ENCODE results near the gene CAPN2.

The CAPN2 gene

GRCh38 chr1:223714849-223715603, 2.7 kb downstream of the CAPN2 start:
- peak; percentile 93 for DNase-seq (ENCODE audit: insufficient read length, low spot score)

GRCh38 chr1:223715604-223716172, 3.3 kb downstream of the CAPN2 start:
- DNase-seq (ENCODE audit: insufficient read length, low spot score) = no peak
- FAIRE-seq = no peak

More at GRCh38 chr1:223714849-223715603, 2.7 kb downstream of the CAPN2 start:
- peak; percentile 90 for FAIRE-seq

- DNase-seq (ENCODE audit: insufficient read length, low spot score) (no peak), FAIRE-seq (no peak)
These were observed 4.0 kb downstream of the CAPN2 start for GRCh38 chr1:223716302-223716862.

GRCh38 chr1:223717123-223717522, 4.8 kb downstream of the CAPN2 start:
- FAIRE-seq (no peak), DNase-seq (ENCODE audit: insufficient read length, low spot score) (no peak)

- FAIRE-seq = no peak
- DNase-seq (ENCODE audit: insufficient read length, low spot score) = no peak
These were observed 5.5 kb downstream of the CAPN2 start for GRCh38 chr1:223717695-223718363.

GRCh38 chr1:223718850-223719249, 6.5 kb downstream of the CAPN2 start:
- no peak for FAIRE-seq

GRCh38 chr1:223720971-223721591, 8.7 kb downstream of the CAPN2 start:
- FAIRE-seq (peak; percentile 49), DNase-seq (ENCODE audit: insufficient read length, low spot score) (no peak)

More at GRCh38 chr1:223718850-223719249, 6.5 kb downstream of the CAPN2 start:
- no peak for DNase-seq (ENCODE audit: insufficient read length, low spot score)

- no peak for FAIRE-seq
- DNase-seq (ENCODE audit: insufficient read length, low spot score) = no peak
These were observed 9.6 kb downstream of the CAPN2 start for GRCh38 chr1:223721658-223722607.

GRCh38 chr1:223723351-223723904, 11.1 kb downstream of the CAPN2 start:
- FAIRE-seq = no peak
- DNase-seq (ENCODE audit: insufficient read length, low spot score) = no peak

- FAIRE-seq (no peak), DNase-seq (ENCODE audit: insufficient read length, low spot score) (no peak)
These were observed 12.0 kb downstream of the CAPN2 start for GRCh38 chr1:223724376-223724775.

GRCh38 chr1:223725578-223725977, 13.2 kb downstream of the CAPN2 start:
- no peak for DNase-seq (ENCODE audit: insufficient read length, low spot score)

GRCh38 chr1:223726380-223727001, 14.2 kb downstream of the CAPN2 start:
- peak; percentile 91 for DNase-seq (ENCODE audit: insufficient read length, low spot score)
- FAIRE-seq = peak; percentile 69

More at GRCh38 chr1:223725578-223725977, 13.2 kb downstream of the CAPN2 start:
- FAIRE-seq = no peak

- FAIRE-seq (no peak), DNase-seq (ENCODE audit: insufficient read length, low spot score) (no peak)
These were observed 15.2 kb downstream of the CAPN2 start for GRCh38 chr1:223727541-223727940.

- no peak for DNase-seq (ENCODE audit: insufficient read length, low spot score)
- no peak for FAIRE-seq
These were observed 17.6 kb downstream of the CAPN2 start for GRCh38 chr1:223729906-223730305.

- DNase-seq (ENCODE audit: insufficient read length, low spot score) (no peak), FAIRE-seq (no peak)
These were observed 18.3 kb downstream of the CAPN2 start for GRCh38 chr1:223730479-223731132.

GRCh38 chr1:223731133-223731770, 18.9 kb downstream of the CAPN2 start:
- FAIRE-seq (no peak), DNase-seq (ENCODE audit: insufficient read length, low spot score) (no peak)

GRCh38 chr1:223732993-223733798, 20.9 kb downstream of the CAPN2 start:
- no peak for DNase-seq (ENCODE audit: insufficient read length, low spot score)
- FAIRE-seq = no peak
